ENCODE measurements around the gene RCAN3.

The RCAN3 gene

DNA sequence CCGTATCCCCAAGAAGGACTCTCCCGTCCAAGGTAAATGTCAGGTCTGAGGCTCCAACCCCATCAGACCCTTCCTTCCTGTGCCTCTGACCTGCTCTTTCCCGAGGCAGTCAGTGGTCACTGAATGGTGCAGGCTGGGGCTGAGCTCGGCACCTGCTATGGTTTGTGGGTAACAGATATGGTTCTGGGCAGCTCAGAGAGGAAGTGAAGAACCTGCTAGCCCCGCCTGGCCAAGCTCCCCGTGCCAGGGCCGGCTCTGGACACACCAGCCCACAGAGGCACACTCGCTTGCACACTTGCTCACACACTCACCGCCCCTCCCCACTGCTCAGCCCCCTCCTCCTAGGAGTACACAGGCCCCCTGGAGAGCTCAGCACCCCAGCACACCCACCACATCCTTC, 69.7 kb downstream of the RCAN3 start:
- no peak for DNase-seq (ENCODE audit: low read depth in 2 of 2, low spot score in 1 of 2)

DNA sequence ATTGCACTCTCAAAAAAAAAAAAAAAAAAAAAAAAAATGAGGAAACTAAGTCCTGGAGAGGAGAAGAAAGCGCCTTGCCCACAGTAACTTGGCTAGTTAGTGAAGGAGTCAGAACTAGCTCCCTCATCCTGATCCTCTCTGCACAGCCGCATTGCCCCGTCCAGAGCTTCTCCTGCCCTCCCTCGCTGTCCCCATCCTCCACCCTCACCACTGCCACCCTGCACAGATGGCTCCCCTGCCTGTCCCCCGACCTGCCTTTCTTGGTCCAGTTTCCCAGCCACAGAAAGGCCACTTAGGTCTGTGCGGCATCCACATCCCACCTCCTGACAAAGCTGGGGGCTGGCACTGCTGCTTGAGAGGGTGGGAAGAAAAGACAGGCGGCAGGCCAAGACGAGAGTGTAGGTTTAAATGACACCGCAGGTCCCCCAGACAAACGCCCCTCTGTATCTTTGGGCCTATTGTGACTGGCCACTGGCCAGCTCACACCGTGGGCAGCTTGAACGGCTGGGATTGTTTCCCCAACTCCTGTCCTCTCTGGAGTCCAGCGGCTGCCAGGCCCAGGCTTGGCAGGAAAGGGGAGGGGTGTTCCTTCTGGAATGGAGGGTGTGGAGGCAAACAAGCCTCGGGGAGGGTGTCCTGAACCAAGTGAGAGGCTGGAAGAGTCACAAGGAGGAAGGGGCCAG, 73.4 kb downstream of the RCAN3 start:
- no peak for DNase-seq (ENCODE audit: low read depth in 2 of 2, low spot score in 1 of 2)

DNA sequence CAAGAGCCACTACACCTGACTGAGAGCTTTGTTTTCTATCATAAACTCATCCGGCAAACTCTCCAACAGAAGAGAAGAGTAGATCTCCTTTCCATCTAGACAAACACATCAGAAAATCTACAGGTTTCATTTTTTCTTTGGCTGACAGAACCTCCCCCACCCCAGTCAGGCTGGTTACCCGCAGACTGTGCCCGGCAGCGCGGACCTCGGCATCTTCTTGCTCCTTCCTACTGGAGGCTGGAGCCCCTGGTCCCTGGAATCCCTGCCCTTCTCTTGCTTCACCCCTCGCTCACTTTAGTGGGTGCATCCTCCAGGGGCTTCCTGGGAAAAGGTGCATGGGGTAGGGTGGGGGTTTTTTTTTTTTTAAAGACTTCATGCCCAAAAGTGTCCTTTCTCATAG, 76.2 kb downstream of the RCAN3 start:
- DNase-seq (ENCODE audit: low read depth in 2 of 2, low spot score in 1 of 2) = no peak

DNA sequence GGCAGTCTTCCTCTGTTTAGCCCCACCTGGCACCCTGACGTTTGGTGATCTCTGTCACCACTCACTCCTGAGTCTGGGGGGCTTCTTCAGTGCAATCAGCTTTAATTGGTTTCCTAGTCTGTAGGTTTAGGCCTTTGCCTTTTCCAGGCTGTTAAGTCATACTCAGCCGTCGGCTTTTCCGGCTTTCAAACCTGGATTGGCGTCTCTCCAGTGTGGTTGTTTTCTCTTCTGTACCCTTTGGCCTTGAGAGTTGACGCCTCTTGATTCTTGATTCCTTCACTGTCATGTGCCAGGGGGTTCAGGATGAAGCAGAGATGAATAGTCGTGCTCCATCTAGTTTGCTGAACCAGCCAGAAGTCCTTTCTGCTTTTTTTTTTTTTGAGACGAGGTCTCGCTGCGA, 78.1 kb downstream of the RCAN3 start:
- no peak for DNase-seq (ENCODE audit: low read depth in 2 of 2, low spot score in 1 of 2)

DNA sequence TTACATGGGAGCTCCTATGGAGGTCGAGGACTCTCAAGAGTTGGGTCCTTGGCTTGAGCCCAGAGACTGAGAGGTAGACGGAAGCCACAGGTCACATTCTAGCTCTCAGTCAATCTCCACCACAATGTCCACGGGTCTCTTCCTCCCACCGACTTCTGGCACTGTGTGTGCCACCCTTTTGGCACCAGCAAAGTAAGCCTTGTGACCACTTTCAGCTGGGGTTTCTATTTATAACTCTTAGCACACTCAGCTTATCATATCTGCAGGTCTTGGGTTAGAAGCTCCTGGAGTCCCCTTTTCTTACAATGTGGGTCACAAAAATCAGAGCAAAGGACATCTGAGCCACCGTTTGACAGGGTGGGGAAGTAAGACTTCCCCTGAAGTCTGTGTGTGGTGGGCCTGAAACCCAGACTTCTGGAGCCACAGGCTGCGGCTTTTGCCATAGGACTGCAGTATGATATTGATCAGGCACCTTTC, 81.6 kb downstream of the RCAN3 start:
- DNase-seq (ENCODE audit: low read depth in 2 of 2, low spot score in 1 of 2) = no peak

DNA sequence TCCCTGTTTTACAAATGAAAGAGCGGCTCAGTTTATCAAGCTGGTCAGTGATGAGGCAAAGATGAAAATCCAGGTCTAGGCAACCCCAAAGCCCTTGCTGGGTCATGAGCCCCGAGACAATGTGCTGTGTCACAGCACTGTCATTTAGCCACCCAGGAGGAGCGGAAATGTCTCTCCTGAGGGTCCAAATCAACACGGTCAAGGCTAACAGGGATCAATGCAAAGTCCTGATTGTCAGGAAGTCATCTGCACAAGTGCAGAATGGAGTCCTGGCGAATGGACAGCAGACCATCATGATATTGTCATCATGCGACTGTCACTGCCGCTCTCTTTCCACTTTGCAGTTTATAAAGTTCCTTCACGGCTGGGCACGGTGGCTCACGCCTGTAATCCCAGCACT, 83.5 kb downstream of the RCAN3 start:
- DNase-seq (ENCODE audit: low read depth in 2 of 2, low spot score in 1 of 2) = no peak

DNA sequence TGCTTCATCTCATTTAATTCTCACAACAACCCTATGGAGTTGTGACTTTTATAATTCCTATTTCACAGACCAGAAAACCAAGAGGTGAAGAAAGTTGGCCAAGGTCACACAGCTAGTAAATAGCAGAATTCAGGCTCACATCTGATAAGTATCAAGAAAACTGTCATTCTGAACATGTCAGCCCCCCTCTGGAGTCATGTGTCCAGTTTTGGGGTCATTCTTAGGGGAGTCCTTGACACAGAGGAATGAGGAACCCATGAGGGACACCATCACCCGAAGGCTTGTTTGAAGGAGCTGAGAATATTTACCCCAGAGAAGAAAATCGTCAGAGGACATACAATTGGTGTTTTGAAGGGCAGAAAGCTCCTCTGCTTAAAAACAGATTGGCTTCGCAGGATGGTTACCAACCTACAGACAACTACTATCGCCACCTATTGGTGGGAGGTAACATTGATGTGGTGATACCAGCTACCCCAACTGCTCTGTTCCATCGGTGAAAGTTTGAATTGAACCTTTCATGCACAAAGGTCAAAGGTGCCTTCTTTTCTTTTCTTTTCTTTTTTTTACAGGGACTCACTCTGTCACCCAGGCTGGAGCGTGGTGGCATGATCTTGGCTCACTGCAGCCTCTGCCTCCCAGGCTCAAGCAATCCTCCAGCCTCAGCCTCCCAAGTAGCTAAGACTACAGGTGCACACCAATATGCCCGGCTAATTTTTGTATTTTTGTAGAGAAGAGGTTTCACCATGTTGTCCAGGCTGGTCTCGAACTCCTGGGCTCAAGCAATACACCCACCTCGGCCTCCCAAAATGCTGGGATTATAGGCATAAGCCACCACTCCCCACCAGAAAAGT, 84.6 kb downstream of the RCAN3 start:
- DNase-seq (ENCODE audit: low read depth in 2 of 2, low spot score in 1 of 2) = peak in 1 of 2 donors; percentile 24

DNA sequence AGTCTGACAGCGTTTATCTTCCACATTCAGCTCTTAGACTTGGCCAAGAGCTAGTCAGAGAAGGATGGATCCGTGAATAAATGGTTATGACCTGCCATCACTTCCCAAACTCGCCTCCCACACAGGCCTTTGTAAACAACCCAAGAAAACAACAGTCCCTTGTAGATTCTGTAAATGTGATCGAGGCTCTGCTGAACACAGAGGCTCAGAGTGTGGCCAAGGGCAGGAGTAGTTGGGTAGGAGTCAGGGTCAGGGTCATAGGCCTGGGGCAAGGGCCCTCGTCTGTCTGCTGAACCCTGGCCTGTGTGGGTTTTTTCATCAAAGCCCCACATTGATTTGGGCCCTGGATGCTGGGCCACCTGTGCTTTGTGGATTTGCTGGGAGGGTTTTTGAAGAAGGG, 85.9 kb downstream of the RCAN3 start:
- no peak for DNase-seq (ENCODE audit: low read depth in 2 of 2, low spot score in 1 of 2)

DNA sequence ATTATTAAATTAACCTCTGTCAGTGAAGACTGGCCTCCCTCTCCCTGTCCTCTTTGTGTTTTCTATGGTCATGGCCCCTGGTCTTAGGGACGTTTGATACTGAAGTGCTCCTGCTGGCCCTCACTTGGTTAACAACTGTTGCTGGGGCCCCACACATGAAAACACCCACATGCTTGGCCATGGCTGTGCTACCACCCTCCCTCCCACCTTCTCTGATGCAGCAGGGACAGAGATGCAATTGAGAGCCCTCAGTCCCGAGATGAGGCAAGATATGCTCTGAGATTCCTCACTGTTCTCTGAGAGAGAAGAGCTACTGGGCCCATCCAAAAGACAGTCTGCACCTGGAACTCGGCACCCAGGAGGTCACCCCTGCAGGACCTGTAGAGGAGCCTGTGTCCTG, 86.6 kb downstream of the RCAN3 start:
- DNase-seq (ENCODE audit: low read depth in 2 of 2, low spot score in 1 of 2) = no peak
